Measurements from ENCODE around the gene ACTL6A. TPM values are rescaled to one million over a fixed set of nuclear protein-coding genes. Genes with fewer than 3 reads are reported as not detected.

Gene ACTL6A
- total RNA-seq, 1 donor from 2014 or later: 155 TPM

GRCh38 chr3:179610066-179610465, 47.3 kb downstream of the ACTL6A start:
- H3F3A ChIP-seq (ENCODE audit: low read depth): no peaks in the 10 kb centered on the region
- H3K9me3 ChIP-seq (ENCODE audit: low read depth): no peaks in the 10 kb centered on the region
- no peaks in the 10 kb centered on the region for H3K4me1 ChIP-seq
- H4K20me1 ChIP-seq (ENCODE audit: low read depth): no peaks in the 10 kb centered on the region
- no peak overlapping the region for H3K9ac ChIP-seq
- DNase-seq (ENCODE audit: low spot score): no peak
- Mint-ChIP-seq H3K36me3 (peaks cover 10% of the 10 kb centered on the region), H3K27ac (no peak overlapping the region), H3K4me1 (peaks cover 5% of the 10 kb centered on the region), H3K4me3 (no peak overlapping the region), H3K9me3 (no peaks in the 10 kb centered on the region), H3K27me3 (ENCODE audit: insufficient read depth, low read depth) (no peaks in the 10 kb centered on the region)
- no peak overlapping the region for H3K4me3 ChIP-seq
- no peak for TF ChIP-seq EZH2 (IDR thresholded peaks at IDR 0.05)
- TF ChIP-seq, protein P1, sequence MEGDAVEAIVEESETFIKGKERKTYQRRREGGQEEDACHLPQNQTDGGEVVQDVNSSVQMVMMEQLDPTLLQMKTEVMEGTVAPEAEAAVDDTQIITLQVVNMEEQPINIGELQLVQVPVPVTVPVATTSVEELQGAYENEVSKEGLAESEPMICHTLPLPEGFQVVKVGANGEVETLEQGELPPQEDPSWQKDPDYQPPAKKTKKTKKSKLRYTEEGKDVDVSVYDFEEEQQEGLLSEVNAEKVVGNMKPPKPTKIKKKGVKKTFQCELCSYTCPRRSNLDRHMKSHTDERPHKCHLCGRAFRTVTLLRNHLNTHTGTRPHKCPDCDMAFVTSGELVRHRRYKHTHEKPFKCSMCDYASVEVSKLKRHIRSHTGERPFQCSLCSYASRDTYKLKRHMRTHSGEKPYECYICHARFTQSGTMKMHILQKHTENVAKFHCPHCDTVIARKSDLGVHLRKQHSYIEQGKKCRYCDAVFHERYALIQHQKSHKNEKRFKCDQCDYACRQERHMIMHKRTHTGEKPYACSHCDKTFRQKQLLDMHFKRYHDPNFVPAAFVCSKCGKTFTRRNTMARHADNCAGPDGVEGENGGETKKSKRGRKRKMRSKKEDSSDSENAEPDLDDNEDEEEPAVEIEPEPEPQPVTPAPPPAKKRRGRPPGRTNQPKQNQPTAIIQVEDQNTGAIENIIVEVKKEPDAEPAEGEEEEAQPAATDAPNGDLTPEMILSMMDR (IDR thresholded peaks at IDR 0.05): no peak
- H3K79me2 ChIP-seq (ENCODE audit: low read depth): peaks cover 16% of the 10 kb centered on the region
- no peak overlapping the region for H3K27ac ChIP-seq
- H3K27me3 ChIP-seq: no peaks in the 10 kb centered on the region
- no peak overlapping the region for H2AFZ ChIP-seq (replicated peaks)
- no peaks in the 10 kb centered on the region for H3K36me3 ChIP-seq
- H3K4me2 ChIP-seq: no peak overlapping the region

DNA sequence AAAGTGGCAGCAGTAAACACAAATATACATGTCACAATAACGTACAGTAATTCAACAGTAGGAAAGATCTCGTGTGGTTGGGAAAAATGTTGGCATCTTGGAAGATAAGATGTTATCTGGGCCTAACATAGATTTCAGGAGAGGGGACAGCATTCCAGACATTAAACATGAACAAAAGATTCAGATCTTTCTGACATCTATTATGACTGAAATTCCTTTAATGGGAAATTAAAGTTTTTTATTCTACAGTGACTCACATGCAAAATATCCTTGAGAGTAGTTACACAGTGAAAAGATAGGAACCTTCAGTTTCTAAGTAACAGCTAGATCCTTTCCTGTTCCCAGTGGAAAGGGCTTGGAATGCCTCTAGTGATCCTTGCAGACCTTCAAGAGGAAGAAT, 51.1 kb downstream of the ACTL6A start:
- Histone ChIP-seq H3F3A (ENCODE audit: low read depth) (no peaks in the 10 kb centered on the region), H4K20me1 (ENCODE audit: low read depth) (no peaks in the 10 kb centered on the region), H3K4me2 (no peak overlapping the region), H3K27ac (no peak overlapping the region), H3K79me2 (ENCODE audit: low read depth) (no peaks in the 10 kb centered on the region), H3K4me1 (no peaks in the 10 kb centered on the region), H3K9ac (no peak overlapping the region), H2AFZ (replicated peaks) (no peak overlapping the region), H3K4me3 (no peak overlapping the region), H3K27me3 (no peaks in the 10 kb centered on the region), H3K36me3 (no peaks in the 10 kb centered on the region), H3K9me3 (ENCODE audit: low read depth) (no peaks in the 10 kb centered on the region)
- H3K27ac Mint-ChIP-seq: no peak overlapping the region
- H3K36me3 Mint-ChIP-seq: peaks cover 12% of the 10 kb centered on the region
- no peaks in the 10 kb centered on the region for H3K4me1 Mint-ChIP-seq
- TF ChIP-seq EZH2 (IDR thresholded peaks at IDR 0.05) (no peak), EZH2phosphoT487 (IDR thresholded peaks at IDR 0.05) (no peak)
- TF ChIP-seq, protein P1 (IDR thresholded peaks at IDR 0.05): no peak
- DNase-seq (ENCODE audit: low spot score): no peak
- no peak overlapping the region for H3K4me3 Mint-ChIP-seq
- H3K27me3 Mint-ChIP-seq (ENCODE audit: insufficient read depth, low read depth): no peaks in the 10 kb centered on the region
- H3K9me3 Mint-ChIP-seq: no peaks in the 10 kb centered on the region

DNA sequence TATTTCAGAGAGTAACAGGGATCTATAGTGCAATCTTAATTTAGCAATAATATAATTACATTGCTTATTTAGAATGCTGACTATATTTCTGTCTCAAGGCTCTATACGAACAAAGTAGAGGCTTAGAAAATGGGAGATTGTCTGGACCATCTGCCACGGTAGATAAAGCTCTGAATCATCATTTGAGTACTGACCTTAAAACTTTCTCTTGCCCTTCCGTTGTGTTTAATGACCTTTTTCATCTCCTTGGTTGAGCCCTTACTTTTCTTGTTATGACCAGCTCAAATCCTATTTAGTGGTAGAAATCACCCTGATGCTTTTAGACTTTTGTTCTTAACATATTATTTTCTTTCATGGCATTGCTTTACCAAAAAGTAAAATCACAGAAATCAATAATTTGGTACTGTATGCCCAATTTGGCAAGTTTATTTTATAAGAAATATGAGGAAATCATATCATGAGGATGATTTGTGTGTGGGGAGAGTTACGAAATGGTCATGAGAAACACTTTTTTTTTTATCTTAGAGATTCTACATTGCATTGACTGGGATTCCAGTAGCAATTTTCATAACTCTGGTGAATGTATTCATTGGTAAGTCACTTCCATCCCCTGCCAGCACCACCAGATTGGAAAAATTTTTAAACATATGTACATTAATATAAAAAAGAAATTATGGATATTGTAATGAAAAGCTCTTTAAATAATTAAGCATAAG, 52.9 kb downstream of the ACTL6A start:
- H3K9me3 Mint-ChIP-seq: no peaks in the 10 kb centered on the region
- H4K20me1 ChIP-seq (ENCODE audit: low read depth): no peaks in the 10 kb centered on the region
- no peaks in the 10 kb centered on the region for H3F3A ChIP-seq (ENCODE audit: low read depth)
- TF ChIP-seq, protein P1 (IDR thresholded peaks at IDR 0.05): no peak
- no peak overlapping the region for H3K9ac ChIP-seq
- H3K4me3 Mint-ChIP-seq: no peak overlapping the region
- H3K36me3 Mint-ChIP-seq: peaks cover 23% of the 10 kb centered on the region
- H3K79me2 ChIP-seq (ENCODE audit: low read depth): no peaks in the 10 kb centered on the region
- no peak overlapping the region for H3K27ac ChIP-seq
- no peaks in the 10 kb centered on the region for H3K4me1 Mint-ChIP-seq
- H3K4me1 ChIP-seq: no peaks in the 10 kb centered on the region
- DNase-seq (ENCODE audit: low spot score): no peak
- H3K27me3 ChIP-seq: no peaks in the 10 kb centered on the region
- H3K4me2 ChIP-seq: no peak overlapping the region
- H3K27ac Mint-ChIP-seq: no peak overlapping the region
- H3K27me3 Mint-ChIP-seq (ENCODE audit: insufficient read depth, low read depth): no peaks in the 10 kb centered on the region
- H3K36me3 ChIP-seq: no peaks in the 10 kb centered on the region
- H2AFZ ChIP-seq (replicated peaks): no peak overlapping the region
- no peaks in the 10 kb centered on the region for H3K9me3 ChIP-seq (ENCODE audit: low read depth)
- H3K4me3 ChIP-seq: no peak overlapping the region
